Raji (cell line): ENCODE measurements around the gene GNPTG.

Source experiments
- POLR2A ChIP-seq: IDR thresholded peaks from 2 replicates; pipeline ENCODE4 v1.6.1; 2011; ENCODE audit warnings: low read depth, low read length, control low read depth; ENCODE audit not compliant: insufficient read depth

The GNPTG gene

DNA sequence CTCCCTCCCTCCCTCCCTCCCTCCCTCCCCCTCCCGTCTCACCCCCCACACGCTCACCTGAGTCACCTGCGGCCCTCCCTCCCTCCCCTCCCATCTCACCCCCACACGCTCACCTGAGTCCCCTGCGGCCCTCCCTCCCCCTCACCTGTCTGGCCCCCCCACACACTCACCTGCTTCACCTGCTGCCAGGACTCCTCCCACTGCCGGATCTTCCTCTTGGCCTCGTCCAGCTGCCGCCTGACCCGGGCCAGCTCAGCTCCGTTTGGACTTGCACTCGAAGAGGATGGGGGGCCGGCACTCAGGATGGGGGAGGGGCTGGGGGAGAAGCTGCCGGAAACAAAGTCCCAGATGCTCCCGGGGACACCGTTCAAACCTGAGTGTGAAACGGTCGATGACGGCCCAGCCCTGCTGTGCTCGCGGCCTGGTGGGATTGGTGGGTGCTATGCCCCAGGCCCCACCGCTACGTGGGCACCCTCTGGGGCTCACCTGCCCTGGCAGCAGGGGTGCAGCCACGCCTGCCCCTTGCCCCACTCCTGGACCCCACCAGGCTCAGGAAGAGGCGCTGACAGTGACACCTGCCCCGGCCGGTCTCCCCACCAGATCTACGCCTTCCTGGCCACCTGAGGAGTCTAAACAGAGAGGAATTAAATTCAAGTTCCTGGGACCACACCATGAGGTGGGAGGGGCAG is 15.9 kb downstream of the GNPTG start:
- TF ChIP-seq POLR2A = no peak

DNA sequence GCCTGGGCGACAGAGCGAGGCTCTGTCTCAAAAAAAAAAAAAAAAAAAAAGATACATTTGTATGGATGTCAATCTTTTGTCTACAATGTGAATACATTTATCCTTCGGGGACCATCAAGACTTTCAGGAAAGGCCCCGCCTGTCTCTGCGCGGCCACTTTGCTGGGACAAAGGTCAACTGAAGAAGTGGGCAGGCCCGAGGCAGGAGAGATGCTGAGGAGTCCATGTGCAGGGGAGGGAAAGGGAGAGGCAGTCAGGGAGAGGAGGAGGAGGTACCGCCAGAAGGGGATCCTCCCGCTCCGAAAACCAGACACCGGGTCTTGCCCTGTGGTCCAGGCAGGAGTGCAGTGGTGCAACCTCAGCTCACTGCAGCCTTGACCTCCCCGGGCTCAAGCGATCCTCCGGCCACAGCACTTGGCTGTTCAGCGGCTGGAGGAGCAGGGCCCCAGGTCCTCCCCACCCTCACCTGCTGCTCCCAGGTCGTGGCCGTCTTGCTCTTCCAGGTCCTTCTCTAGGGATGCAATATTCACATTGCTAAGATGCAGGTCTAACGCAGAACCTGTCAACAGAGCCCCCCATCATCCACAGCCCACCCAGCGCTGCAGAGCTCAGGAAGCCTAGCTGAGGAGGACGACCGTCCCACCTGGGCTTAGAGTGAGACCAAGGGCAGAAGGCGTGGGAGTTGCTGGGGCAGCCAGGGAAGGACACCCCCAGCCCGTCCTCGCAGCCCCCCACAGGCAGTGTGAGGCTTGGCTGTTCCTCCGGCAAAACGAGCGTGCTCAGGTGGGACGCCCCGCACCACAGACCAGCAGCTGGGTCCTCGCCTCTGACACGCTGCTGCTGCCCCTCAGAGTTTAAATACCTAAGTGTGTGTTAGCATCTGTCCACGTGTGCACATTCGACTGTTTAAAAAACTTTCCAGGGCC is 19.6 kb downstream of the GNPTG start:
- no peak for TF ChIP-seq POLR2A

DNA sequence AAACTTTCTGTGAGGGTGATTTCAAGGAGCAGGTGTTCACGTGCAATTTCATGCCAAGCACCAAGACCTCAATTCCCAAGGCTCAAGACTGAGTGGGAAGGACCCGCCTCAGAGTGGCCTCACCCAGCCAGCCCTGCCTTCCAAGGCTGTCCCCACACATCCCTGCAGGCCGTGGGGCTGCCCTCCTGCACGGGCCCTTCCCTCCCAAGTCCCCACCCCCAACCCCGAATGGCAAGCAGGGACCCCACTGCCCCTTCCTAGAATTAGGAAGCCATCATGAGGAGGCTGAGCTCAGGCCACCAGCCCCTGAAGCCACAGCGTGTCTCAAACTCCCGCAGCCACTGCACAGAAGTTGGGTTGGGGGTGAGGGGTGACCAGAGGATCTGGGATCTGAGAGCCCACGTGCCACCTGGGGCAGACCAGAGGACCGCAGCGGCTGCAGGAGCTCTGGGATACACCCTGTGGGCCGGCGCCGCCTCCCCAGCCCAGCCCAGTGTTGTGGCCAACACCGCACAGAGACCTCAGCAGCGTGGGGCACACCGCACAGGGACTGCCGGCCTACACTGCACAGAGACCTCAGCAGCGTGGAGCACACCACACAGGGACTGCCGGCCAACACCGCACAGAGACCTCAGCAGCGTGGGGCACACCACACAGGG is 20.7 kb downstream of the GNPTG start:
- TF ChIP-seq POLR2A = no peak

DNA sequence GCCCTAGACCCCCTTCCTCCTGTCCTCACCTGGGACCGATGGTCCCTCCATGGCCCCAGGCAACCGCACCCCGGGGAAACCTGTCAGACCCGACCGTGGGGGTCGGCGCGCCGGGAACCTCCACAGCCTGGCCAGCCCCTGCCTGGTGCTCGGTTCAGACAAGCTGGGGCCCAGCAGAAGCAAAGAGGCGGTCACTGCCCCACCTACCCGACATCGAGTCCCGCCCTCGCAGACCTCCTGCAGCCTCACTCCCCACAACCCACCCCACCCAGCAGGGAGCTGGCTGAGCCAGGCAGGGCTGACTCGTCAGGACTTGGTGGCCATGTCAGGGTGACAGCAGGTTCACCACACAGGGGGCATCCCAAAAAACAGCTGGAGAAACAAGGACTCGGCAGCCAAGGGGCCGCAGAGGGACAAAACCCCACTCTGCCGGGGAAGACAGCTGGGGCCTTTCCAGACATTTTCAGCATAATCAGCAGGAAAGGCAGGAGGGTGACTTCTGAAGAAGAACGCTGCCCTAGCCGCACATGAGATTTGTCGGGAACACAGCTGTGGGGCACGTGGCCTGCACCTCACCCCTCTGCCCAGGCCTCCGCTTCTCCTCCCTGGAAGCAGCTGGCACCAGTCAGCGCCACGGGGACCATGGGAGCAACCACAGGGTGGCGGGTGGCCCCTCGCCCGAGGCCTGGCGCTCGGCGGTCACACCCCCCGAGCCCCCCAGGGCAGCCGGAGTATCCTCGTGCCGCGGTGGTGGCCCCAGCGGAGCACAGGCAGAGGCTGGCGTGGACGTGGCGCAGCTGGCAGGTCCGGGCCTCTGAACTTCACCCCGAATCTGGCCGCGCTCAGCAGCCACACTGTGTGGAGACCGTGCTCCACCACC is 22.9 kb downstream of the GNPTG start:
- TF ChIP-seq POLR2A = no peak

DNA sequence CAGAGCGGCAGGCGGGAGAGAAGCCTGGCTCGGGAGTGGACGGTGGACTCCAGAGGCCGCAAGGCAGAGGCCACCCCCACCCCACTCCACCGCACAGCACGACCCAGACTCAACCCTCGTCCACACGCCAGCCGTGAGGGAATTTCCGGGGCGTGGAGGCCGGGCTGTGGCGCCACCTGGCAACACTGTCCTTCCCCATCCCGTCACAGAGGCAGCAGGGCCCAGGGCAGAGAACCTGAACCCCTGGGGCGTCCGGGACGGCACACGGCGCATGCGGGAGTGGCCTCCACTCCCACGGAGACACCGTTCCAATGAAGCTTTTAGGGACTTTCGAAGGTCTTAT is 23.5 kb downstream of the GNPTG start:
- TF ChIP-seq POLR2A = no peak

DNA sequence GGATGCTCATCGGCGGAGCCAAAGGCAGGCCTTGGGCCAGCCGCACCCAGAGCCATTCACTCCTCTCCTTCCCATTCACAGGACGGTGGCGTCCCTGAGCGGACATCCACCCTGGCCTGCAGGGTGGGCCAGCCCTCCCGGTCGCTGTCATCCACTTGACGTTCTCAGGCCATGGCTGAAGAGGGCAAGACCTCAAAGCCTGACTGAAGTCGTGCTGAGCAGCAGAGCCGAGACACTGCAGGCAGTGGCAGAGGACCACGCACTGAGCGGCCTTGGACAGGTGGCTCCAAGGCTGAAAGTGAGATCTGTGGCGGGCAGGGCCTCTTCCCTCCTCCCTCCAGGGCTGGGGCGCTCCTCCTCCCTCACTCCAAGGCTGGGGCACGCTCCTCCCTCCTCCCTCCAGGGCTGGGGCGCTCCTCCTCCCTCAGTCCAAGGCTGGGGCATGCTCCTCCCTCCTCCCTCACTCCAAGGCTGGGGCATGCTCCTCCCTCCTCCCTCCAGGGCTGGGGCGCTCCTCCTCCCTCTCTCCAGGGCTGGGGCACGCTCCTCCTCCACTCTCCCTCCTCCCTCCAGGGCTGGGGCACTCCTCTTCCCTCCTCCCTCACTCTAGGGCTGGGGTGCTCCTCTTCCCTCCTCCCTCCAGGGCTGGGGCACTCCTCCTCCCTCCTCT is 24.1 kb downstream of the GNPTG start:
- no peak for TF ChIP-seq POLR2A

DNA sequence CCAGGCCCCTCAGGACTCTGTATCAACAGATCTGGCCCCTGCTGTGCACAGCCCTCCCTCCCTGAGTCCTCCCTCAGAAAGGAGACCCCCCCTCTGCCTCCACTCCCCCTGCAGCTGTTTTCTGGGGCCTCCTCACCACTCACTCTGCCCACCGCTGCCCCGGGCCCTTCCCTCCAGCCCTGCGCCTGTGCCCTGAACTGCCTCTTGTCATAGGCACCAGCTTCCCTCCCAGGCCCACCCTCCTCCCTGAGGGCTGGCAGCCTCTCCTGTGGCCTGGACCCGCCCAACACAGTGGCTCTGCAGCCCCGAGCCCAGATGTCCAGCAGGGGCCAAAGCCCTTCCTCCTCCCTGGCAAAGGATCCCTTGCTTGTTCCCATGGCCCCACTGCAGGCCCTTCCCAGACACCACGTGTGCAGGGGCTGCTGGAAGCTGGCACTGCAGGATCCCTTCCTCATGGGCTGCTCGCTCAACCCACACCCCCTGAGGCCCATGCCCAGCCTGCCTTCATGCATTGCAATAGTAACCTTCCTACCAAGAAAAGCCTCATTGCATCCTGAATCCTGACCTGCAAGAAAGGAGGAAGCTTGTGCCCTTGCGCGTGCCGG is 25.8 kb downstream of the GNPTG start:
- TF ChIP-seq POLR2A = no peak

DNA sequence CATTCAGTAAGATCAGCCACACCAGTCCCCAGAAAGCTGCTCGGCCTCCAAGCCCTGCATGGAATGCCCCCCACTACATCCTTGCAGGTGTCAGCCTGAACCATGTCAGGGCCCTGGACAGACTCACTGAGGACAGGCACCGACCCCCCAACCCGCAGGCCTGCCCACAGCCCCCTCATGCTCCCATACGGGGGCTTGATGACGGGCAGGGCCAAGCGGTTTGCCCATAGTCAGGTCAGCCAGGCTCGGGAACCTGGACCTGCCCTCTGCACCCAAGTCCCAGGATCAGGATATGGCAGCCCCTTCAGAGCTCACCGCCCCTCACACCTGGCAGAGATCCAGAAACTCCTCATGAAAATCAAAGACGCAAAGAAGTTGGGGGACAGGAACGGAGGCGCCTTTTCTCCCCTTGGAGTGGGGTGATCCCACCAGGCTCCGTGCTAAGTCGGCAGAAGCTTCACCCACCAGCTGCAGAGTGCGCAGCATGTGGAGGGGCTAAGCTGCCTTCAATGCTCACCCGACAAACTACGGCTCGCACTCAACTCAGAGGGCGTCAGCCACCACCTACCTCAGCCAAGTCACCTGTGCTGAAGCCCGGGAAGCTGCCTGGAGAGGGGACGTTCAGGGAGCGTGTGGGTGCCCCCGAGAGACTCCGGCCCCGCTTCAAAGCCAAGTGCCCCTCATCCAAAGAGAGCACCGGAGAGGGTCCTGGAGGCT is 26.5 kb downstream of the GNPTG start:
- TF ChIP-seq POLR2A = no peak

DNA sequence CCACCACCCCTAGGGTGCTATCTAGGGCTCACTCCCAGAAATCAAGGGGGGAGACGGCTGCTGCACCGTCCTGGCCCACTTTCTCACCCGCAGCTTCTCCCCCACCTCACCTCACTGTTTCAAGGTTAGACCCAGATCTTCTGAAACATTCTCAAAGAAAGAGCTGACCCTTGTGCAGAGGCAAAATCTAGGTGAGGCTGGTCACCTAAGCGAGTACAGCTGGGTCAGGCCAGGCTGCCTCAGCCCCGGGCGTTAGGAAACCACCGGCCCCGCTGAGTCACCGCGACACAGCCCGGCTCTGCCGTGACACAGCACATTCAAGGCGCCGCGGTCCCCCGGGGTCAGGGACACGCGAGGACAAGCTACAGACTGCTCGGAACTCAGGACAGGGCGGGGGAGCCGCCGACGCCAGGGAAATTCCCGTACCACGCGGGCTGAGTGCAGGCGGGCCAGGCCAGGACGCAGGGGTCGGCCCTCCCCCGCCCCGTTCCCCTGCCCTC is 27.1 kb downstream of the GNPTG start:
- TF ChIP-seq POLR2A = peak; percentile 3; the same call in 1 of the 2 replicates

DNA sequence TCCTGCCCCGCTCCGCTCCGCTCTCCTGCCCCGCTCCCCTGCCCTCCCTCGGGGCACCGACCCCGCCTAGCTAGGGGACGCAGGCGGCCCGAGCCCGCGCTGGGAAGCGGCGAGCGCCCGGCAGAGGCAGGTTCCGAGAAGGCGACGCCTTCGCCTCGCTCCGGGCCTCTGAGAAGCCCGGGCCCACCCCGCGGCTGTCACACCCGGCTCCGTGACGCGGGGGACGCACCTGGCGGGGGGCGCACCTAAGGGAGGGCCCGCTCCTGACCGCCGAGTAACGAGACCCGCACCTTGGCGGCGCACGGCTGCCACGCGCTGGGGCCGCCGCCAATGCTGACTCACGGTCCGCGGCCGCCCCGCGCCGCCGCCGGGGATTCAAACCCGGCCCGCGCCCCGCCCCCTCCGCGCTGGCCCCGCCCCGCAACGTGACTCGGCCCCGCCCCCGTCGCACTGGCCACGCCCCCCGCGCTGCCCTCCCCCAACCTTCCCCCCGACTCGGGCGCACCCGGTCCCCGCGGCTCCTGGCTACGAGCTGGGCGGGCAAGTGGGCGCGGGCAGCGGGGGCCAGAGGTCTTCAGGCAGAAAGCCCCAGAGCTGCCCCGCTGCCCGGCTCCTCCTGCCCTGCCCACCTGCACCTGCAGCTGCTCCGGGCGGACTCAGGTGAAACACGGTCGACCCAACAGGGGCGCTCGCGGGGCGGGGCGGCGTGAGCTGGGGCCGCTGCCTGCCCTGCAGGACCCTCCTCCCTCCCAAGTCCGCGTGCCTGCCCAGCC is 27.8 kb downstream of the GNPTG start:
- TF ChIP-seq POLR2A = peak; percentile 77

DNA sequence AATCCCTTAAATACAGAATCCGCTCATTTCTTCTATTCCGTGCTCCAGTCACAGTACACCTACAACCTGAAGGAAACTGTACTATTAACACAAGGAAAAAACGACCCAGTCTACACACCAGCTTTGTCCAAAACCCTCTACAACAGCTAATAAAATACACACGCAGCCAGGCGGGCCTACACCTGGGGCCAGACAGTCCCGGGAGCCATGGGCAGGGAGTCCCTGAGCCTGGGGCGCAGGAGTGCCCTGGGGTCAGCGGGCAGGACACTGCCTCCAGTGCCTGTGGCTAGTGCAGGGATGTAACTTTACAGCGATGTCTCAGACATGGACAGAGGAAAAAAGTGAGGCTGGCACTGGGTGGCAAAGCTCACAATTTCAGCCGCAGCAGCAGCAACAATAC is 28.5 kb downstream of the GNPTG start:
- TF ChIP-seq POLR2A = no peak

DNA sequence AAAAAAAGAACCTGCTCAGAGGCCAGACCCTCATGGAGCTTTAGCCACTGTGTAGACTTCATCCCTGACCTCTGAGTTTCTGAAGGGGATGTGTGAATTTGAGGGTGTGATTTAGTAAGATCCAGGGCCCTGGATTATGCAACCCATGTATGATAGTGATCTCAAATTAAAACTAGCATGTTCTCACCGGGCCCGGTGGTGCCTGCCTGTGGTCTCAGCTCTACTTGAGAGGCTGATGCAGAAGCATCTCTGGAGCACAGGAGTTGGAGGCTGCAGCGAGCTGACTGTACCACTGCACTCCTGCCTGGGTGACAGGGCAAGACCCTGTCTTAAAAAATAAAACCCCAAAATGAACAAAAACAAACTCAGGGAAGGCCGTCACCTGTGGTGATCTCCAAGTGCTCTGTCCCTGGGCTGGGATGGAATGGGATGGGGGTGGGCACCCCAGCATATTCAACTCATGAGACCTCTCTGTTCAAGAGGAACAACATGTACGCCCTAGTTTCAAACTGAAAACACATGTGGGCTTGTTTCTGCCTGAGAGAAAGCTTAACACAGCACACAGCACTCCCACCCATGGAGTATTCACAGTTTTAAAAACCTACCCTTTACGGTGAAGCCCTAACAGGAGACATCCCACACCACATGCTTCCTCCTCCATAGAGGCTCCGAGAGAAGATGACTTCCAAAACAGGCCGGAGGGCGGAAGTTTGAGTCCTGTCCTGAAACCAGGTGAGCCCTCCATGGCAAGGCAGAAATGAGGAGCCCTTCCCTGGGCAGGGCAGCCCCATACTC is 30.1 kb downstream of the GNPTG start:
- TF ChIP-seq POLR2A = no peak
